ENCODE measurements around the gene LAMB1. TPM values are rescaled to one million over a fixed set of nuclear protein-coding genes. Genes with fewer than 3 reads are reported as not detected.

Gene LAMB1
- total and polyA plus RNA-seq, 2 experiments from 2014 or later: 284 to 323 TPM

GRCh38 chr7:107971100-107971499 is 31.9 kb downstream of the LAMB1 start:
- no peak for DNase-seq (ENCODE audit: low spot score)
- TF ChIP-seq EZH2 (IDR thresholded peaks at IDR 0.05; ENCODE audit: borderline replicate concordance) (no peak), EZH2phosphoT487 (IDR thresholded peaks at IDR 0.05; ENCODE audit: low read depth, severe bottlenecking, unreplicated experiment) (no peak), CTCF (IDR thresholded peaks at IDR 0.05; ENCODE audit: poor library complexity) (no peak)
- no peak overlapping the region for H2AFZ ChIP-seq
- H3K4me3 ChIP-seq: no peak overlapping the region
- peaks cover 4% of the 10 kb centered on the region for H4K20me1 ChIP-seq (ENCODE audit: insufficient read depth, poor library complexity, severe bottlenecking)
- H3K4me2 ChIP-seq: peak overlapping the region; percentile 14
- peaks cover 21% of the 10 kb centered on the region for H3K4me1 ChIP-seq (ENCODE audit: insufficient read depth)
- WGBS (ENCODE audit: low lambda C conversion rate, missing lambda C conversion rate): 74% methylated on average over 3 of the region's 3 CpGs
- no peaks in the 10 kb centered on the region for H3K9me2 ChIP-seq (replicated peaks; ENCODE audit: insufficient read depth)
- H3K9me3 ChIP-seq (ENCODE audit: low read depth): no peaks in the 10 kb centered on the region
- peak overlapping the region; percentile 77 for H3K27ac ChIP-seq
- no peaks in the 10 kb centered on the region for H3K27me3 ChIP-seq
- peaks cover 4% of the 10 kb centered on the region for H3K36me3 ChIP-seq (replicated peaks; ENCODE audit: insufficient read depth, low read depth)
- peaks cover 22% of the 10 kb centered on the region for H3K79me2 ChIP-seq

GRCh38 chr7:107969856-107970255 is 33.1 kb downstream of the LAMB1 start:
- H3K4me2 ChIP-seq: no peak overlapping the region
- peaks cover 4% of the 10 kb centered on the region for H4K20me1 ChIP-seq (ENCODE audit: insufficient read depth, poor library complexity, severe bottlenecking)
- peaks cover 32% of the 10 kb centered on the region for H3K79me2 ChIP-seq
- no peaks in the 10 kb centered on the region for H3K9me3 ChIP-seq (ENCODE audit: low read depth)
- H3K4me1 ChIP-seq (ENCODE audit: insufficient read depth): peaks cover 21% of the 10 kb centered on the region
- H3K27ac ChIP-seq: peak overlapping the region; percentile 77
- peaks cover 4% of the 10 kb centered on the region for H3K36me3 ChIP-seq (replicated peaks; ENCODE audit: insufficient read depth, low read depth)
- no peak for DNase-seq (ENCODE audit: low spot score)
- H2AFZ ChIP-seq: no peak overlapping the region
- H3K9me2 ChIP-seq (replicated peaks; ENCODE audit: insufficient read depth): no peaks in the 10 kb centered on the region
- TF ChIP-seq EZH2phosphoT487 (IDR thresholded peaks at IDR 0.05; ENCODE audit: low read depth, severe bottlenecking, unreplicated experiment) (no peak), EZH2 (IDR thresholded peaks at IDR 0.05; ENCODE audit: borderline replicate concordance) (no peak), CTCF (IDR thresholded peaks at IDR 0.05; ENCODE audit: poor library complexity) (no peak)
- H3K4me3 ChIP-seq: no peak overlapping the region
- H3K27me3 ChIP-seq: no peaks in the 10 kb centered on the region
- WGBS (ENCODE audit: low lambda C conversion rate, missing lambda C conversion rate): 90% methylated on average over 6 of the region's 6 CpGs

- H3K79me2 ChIP-seq: peaks cover 38% of the 10 kb centered on the region
- no peak overlapping the region for H3K4me2 ChIP-seq
- H3K36me3 ChIP-seq (replicated peaks; ENCODE audit: insufficient read depth, low read depth): peaks cover 4% of the 10 kb centered on the region
- no peaks in the 10 kb centered on the region for H3K9me2 ChIP-seq (replicated peaks; ENCODE audit: insufficient read depth)
- H3K4me3 ChIP-seq: no peak overlapping the region
- H3K9me3 ChIP-seq (ENCODE audit: low read depth): no peaks in the 10 kb centered on the region
- H3K4me1 ChIP-seq (ENCODE audit: insufficient read depth): peaks cover 16% of the 10 kb centered on the region
- DNase-seq (ENCODE audit: low spot score): no peak
- peak overlapping the region; percentile 36 for H3K27ac ChIP-seq
- no peaks in the 10 kb centered on the region for H3K27me3 ChIP-seq
- peaks cover 4% of the 10 kb centered on the region for H4K20me1 ChIP-seq (ENCODE audit: insufficient read depth, poor library complexity, severe bottlenecking)
- TF ChIP-seq EZH2phosphoT487 (IDR thresholded peaks at IDR 0.05; ENCODE audit: low read depth, severe bottlenecking, unreplicated experiment) (no peak), CTCF (IDR thresholded peaks at IDR 0.05; ENCODE audit: poor library complexity) (no peak), EZH2 (IDR thresholded peaks at IDR 0.05; ENCODE audit: borderline replicate concordance) (no peak)
- no peak overlapping the region for H2AFZ ChIP-seq
- WGBS (ENCODE audit: low lambda C conversion rate, missing lambda C conversion rate): 91% methylated on average over 3 of the region's 3 CpGs
These were observed 34.5 kb downstream of the LAMB1 start for GRCh38 chr7:107968449-107968848.

GRCh38 chr7:107967420-107967819 is 35.5 kb downstream of the LAMB1 start:
- H3K4me1 ChIP-seq (ENCODE audit: insufficient read depth): peaks cover 6% of the 10 kb centered on the region
- peaks cover 4% of the 10 kb centered on the region for H4K20me1 ChIP-seq (ENCODE audit: insufficient read depth, poor library complexity, severe bottlenecking)
- DNase-seq (ENCODE audit: low spot score): no peak
- H3K9me3 ChIP-seq (ENCODE audit: low read depth): no peaks in the 10 kb centered on the region
- H3K4me2 ChIP-seq: peak overlapping the region; percentile 24
- H3K4me3 ChIP-seq: no peak overlapping the region
- peaks cover 9% of the 10 kb centered on the region for H3K36me3 ChIP-seq (replicated peaks; ENCODE audit: insufficient read depth, low read depth)
- no peaks in the 10 kb centered on the region for H3K27me3 ChIP-seq
- 75% methylated on average over 4 of the region's 4 CpGs for WGBS (ENCODE audit: low lambda C conversion rate, missing lambda C conversion rate)
- H3K79me2 ChIP-seq: peaks cover 41% of the 10 kb centered on the region
- TF ChIP-seq EZH2 (IDR thresholded peaks at IDR 0.05; ENCODE audit: borderline replicate concordance) (no peak), CTCF (IDR thresholded peaks at IDR 0.05; ENCODE audit: poor library complexity) (no peak), EZH2phosphoT487 (IDR thresholded peaks at IDR 0.05; ENCODE audit: low read depth, severe bottlenecking, unreplicated experiment) (no peak)
- H3K27ac ChIP-seq: peak overlapping the region; percentile 36
- no peaks in the 10 kb centered on the region for H3K9me2 ChIP-seq (replicated peaks; ENCODE audit: insufficient read depth)
- no peak overlapping the region for H2AFZ ChIP-seq
